ENCODE results near the gene ATRAID.

The ATRAID gene

GRCh38 chr2:27251766-27252165 is 39.9 kb downstream of the ATRAID start:
- no peak for DNase-seq

- DNase-seq: no peak
Measured at GRCh38 chr2:27255187-27255586, 43.3 kb downstream of the ATRAID start.

- no peak for DNase-seq
Measured at GRCh38 chr2:27255660-27256059, 43.8 kb downstream of the ATRAID start.

- no peak for DNase-seq
Measured at GRCh38 chr2:27256855-27257454, 45.1 kb downstream of the ATRAID start.

- no peak for DNase-seq
Measured at GRCh38 chr2:27258051-27258450, 46.2 kb downstream of the ATRAID start.

- no peak for DNase-seq
Measured at GRCh38 chr2:27261241-27261925, 49.5 kb downstream of the ATRAID start.

- no peak for DNase-seq
Measured at GRCh38 chr2:27261926-27262298, 50.1 kb downstream of the ATRAID start.

- peak; percentile 43 for DNase-seq
Measured at GRCh38 chr2:27262379-27263286, 50.8 kb downstream of the ATRAID start, which contains the start of gene SLC30A3. SLC30A3 (minus strand) TSS chr2:27263047; CDS start chr2:27262906, 141 bp downstream.

- DNase-seq: peak; percentile 29
Measured at GRCh38 chr2:27263287-27264252, 51.7 kb downstream of the ATRAID start.

- peak; percentile 29 for DNase-seq
Measured at GRCh38 chr2:27264253-27264752, 52.5 kb downstream of the ATRAID start.

GRCh38 chr2:27264753-27265535 is 53.1 kb downstream of the ATRAID start:
- DNase-seq: peak; percentile 79

- no peak for DNase-seq
Measured at GRCh38 chr2:27265536-27265870, 53.7 kb downstream of the ATRAID start.
